ENCODE results near the gene LMO7. TPM values are rescaled to one million over a fixed set of nuclear protein-coding genes. Genes with fewer than 3 reads are reported as not detected.

The LMO7 gene
- total and polyA plus RNA-seq, 2 of the 4 experiments (the other 2 are of a cell fraction), result 266 to 367 TPM

- TF ChIP-seq BHLHE40 (IDR thresholded peaks at IDR 0.05; ENCODE audit: low read depth, low read length) (no peak), MXI1 (IDR thresholded peaks at IDR 0.05; ENCODE audit: borderline replicate concordance, low read depth, low read length) (no peak), USF2 (IDR thresholded peaks at IDR 0.05; ENCODE audit: low read depth, low read length) (no peak), RFX5 (IDR thresholded peaks at IDR 0.05; ENCODE audit: low read depth, low read length) (no peak)
These were observed 164.4 kb downstream of the LMO7 start (continued) for GRCh38 chr13:75800545-75800944.

GRCh38 chr13:75801388-75801945 lies 165.3 kb downstream of the LMO7 start:
- Histone ChIP-seq H4K20me1 (ENCODE audit: insufficient read depth, low read length) (peaks cover 39% of the 10 kb centered on the region; the same call in 1 of the 2 replicates), H3K18ac (ENCODE audit: low read depth, low read length) (no peak overlapping the region), H2BK120ac (ENCODE audit: low read depth, low read length) (no peak overlapping the region), H3K9me3 (ENCODE audit: control insufficient read depth, insufficient read depth, low read length) (no peaks in the 10 kb centered on the region), H3K23ac (ENCODE audit: low read depth, low read length) (no peak overlapping the region), H2BK15ac (ENCODE audit: low read depth, low read length) (no peak overlapping the region), H3K36me3 (ENCODE audit: control insufficient read depth, insufficient read depth, low read length) (peaks cover 21% of the 10 kb centered on the region), H3K27me3 (ENCODE audit: control insufficient read depth, insufficient read depth, low read length) (no peaks in the 10 kb centered on the region), H2BK5ac (ENCODE audit: low read depth, low read length, poor library complexity, severe bottlenecking) (peak overlapping the region; percentile 46), H3K79me1 (ENCODE audit: low read depth in 1 of 2, low read length in 2 of 2) (peaks cover 27 to 71% of the 10 kb centered on the region in 2 experiments; a peak in 3 of 4 replicates), H3K4me3 (ENCODE audit: insufficient read depth, low read depth, low read length) (no peak overlapping the region), H3K4ac (ENCODE audit: low read depth, low read length) (no peak overlapping the region), H4K8ac (ENCODE audit: low read depth in 2 of 2, low read length in 2 of 2) (no peak overlapping the region), H2AFZ (replicated peaks; ENCODE audit: low read length, poor library complexity) (no peak overlapping the region), H2BK20ac (ENCODE audit: low read depth, low read length) (no peak overlapping the region), H3K27ac (ENCODE audit: insufficient read depth, low read length) (no peak overlapping the region), H2AK5ac (ENCODE audit: low read depth, low read length) (no peak overlapping the region), H3K4me1 (ENCODE audit: control insufficient read depth, insufficient read depth, low read length) (peaks cover 12% of the 10 kb centered on the region), H3K9me1 (ENCODE audit: insufficient read depth, low read length) (peaks cover 7% of the 10 kb centered on the region; the same call in 1 of the 2 replicates), H3K14ac (replicated peaks; ENCODE audit: low read depth, low read length) (0 out of 2 replicates have a peak overlapping the region, but pooled peaks have one; percentile 17), H4K91ac (ENCODE audit: insufficient read depth, low read depth, low read length) (no peak overlapping the region), H3K4me2 (ENCODE audit: low read depth, low read length) (no peak overlapping the region), H3K56ac (ENCODE audit: extremely low read depth, insufficient read depth, low read length) (no peak overlapping the region), H2AK9ac (replicated peaks; ENCODE audit: low read depth, low read length, poor library complexity) (no peak overlapping the region), H4K5ac (ENCODE audit: low read depth, low read length) (peak overlapping the region; percentile 41; the same call in 1 of the 2 replicates), H3K9ac (ENCODE audit: low read depth, low read length) (no peak overlapping the region)
- DNase-seq (no peak), ATAC-seq (ENCODE audit: low read depth) (no peak)
- no TSS peak for BruUV-seq (replicated peaks)
- no CpG with 5 or more reads among the region's 5 CpGs for WGBS, 2 experiments (ENCODE audit: extremely low coverage in 2 of 2, insufficient read length in 1 of 2)
- CTCF ChIA-PET, result interaction anchor here (0.6 kb wide), 1 partner anchor 15 kb away, joined by 4 read pairs; no protein-coding TSS in a partner anchor
- POLR2A ChIA-PET (ENCODE audit: unreplicated experiment), result no interaction called here
- intact Hi-C loops (cut with micrococcal nuclease), result no loop called here
- in situ Hi-C loops (cut with MboI; ENCODE audit: low sequenced_read_pairs), result loop anchor here (25.0 kb wide), 1 partner anchor 239 kb away; no protein-coding TSS in a partner anchor
- dilution Hi-C loops (cut with HindIII; ENCODE audit: low sequenced_read_pairs, unreplicated experiment), result no loop called here
- TF ChIP-seq RFX5 (IDR thresholded peaks at IDR 0.05; ENCODE audit: low read depth, low read length), result no peak
- no peak for TF ChIP-seq RCOR1 (IDR thresholded peaks at IDR 0.05; ENCODE audit: insufficient replicate concordance, low read length)
- no peak for TF ChIP-seq MAZ (IDR thresholded peaks at IDR 0.05; ENCODE audit: borderline replicate concordance, low read depth, low read length)
- TF ChIP-seq BHLHE40 (IDR thresholded peaks at IDR 0.05; ENCODE audit: low read depth, low read length), result no peak
- no peak for TF ChIP-seq CTCF (conservative IDR thresholded peaks at IDR 0.05; ENCODE audit: low read depth, low read length)
- no peak for TF ChIP-seq ELK1 (IDR thresholded peaks at IDR 0.05; ENCODE audit: borderline replicate concordance, low read depth, low read length)
- no peak for TF ChIP-seq NFE2L2 (IDR thresholded peaks at IDR 0.05; ENCODE audit: low read depth, low read length)
- TF ChIP-seq FOS (IDR thresholded peaks at IDR 0.05; ENCODE audit: low read depth, low read length), result no peak
- TF ChIP-seq MXI1 (IDR thresholded peaks at IDR 0.05; ENCODE audit: borderline replicate concordance, low read depth, low read length), result no peak
- no peak for TF ChIP-seq RAD21 (IDR thresholded peaks at IDR 0.05; ENCODE audit: low read length)
